ENCODE results near the gene KSR1. TPM values are rescaled to one million over a fixed set of nuclear protein-coding genes. Genes with fewer than 3 reads are reported as not detected.

KSR1 gene
- polyA plus RNA-seq, 1 experiment: 28.2 TPM

DNA sequence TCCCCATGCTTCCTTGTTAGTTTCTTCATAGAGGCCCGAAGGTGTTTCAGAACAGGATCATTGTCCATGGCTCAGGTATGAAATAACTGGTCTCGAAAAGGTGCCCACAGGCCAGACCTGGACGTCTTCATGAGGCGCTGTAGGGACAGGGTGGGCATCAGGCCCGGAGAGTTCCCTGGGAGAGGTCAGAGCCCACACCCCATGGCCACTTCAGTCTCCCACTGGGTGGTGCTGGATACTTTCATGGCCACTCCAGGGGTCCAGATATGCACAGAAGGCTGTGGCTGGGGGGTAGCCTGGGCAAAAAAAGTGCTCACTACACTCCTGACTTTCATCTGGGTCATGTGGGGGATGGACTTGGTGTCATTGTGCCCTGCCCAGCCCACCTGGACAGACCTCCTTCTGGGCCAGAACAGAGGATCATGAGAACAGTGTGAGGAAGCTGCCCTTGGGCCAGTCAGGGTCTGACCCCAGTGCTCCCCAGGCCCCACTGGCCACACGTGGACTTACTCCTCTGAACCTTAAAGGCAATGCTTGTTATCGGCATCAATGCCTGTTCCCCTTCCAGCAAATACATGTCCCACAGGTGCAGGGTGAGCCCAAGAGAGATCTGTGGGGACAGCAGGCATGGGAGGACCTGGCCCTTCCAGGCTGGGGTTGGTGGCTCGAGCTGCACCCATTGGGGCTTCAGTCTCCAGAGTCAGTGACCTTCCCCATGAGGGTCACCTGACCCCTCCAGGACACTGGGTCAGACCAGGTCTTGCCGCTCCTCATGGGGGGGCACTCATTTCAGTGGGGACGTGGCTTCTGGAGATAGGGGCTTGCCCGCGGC lies 211.6 kb downstream of the KSR1 start:
- H3K9me3 ChIP-seq (ENCODE audit: control insufficient read depth, insufficient read depth, low read length): no peaks in the 10 kb centered on the region

DNA sequence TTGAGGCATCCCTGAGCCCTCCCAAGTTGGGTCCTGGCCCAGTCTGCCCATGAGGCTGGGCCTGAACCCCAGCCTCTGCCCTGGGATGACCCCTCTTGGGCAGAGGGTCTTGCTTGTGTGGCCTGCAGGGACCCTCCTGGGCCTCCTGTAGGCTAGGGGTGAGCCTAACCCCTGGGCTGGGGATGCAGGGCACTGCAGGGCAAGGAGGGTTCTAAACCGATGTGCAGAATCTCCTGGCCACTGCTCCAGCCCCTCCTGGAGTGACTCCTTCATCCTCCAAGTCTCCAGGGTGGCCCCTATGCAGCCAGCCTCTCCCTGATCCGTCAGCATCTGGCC lies 212.2 kb downstream of the KSR1 start:
- ChIA-PET CTCF (no interaction called here), POLR2A (no interaction called here)
- Histone ChIP-seq H3K27ac (ENCODE audit: low read depth, low read length) (no peak overlapping the region), H3K27me3 (ENCODE audit: control insufficient read depth, insufficient read depth, low read length) (no peaks in the 10 kb centered on the region), H3K4me3 (ENCODE audit: low read depth, low read length) (no peak overlapping the region), H3K9me3 (ENCODE audit: control insufficient read depth, insufficient read depth, low read length) (no peaks in the 10 kb centered on the region)
- no peak for DNase-seq (ENCODE audit: low read depth, low spot score)
- TF ChIP-seq CTCF (IDR thresholded peaks at IDR 0.05; ENCODE audit: low read depth, low read length): no peak

More for the DNA sequence above, 211.6 kb downstream of the KSR1 start:
- DNase-seq (ENCODE audit: low read depth, low spot score): no peak
- CTCF ChIA-PET: no interaction called here
- Histone ChIP-seq H3K4me3 (ENCODE audit: low read depth, low read length) (no peak overlapping the region), H3K27me3 (ENCODE audit: control insufficient read depth, insufficient read depth, low read length) (no peaks in the 10 kb centered on the region), H3K27ac (ENCODE audit: low read depth, low read length) (no peak overlapping the region)
- TF ChIP-seq CTCF (IDR thresholded peaks at IDR 0.05; ENCODE audit: low read depth, low read length): no peak
- POLR2A ChIA-PET: no interaction called here

- H3K9me3 ChIP-seq (ENCODE audit: control insufficient read depth, insufficient read depth, low read length): no peaks in the 10 kb centered on the region
- H3K27me3 ChIP-seq (ENCODE audit: control insufficient read depth, insufficient read depth, low read length): no peaks in the 10 kb centered on the region
- H3K27ac ChIP-seq (ENCODE audit: low read depth, low read length): no peak overlapping the region
- ChIA-PET CTCF (interaction anchor here (1.4 kb wide), 1 partner anchor 87 kb away, joined by 3 read pairs; no protein-coding TSS in a partner anchor), POLR2A (no interaction called here)
- DNase-seq (ENCODE audit: low read depth, low spot score): no peak
- no peak for TF ChIP-seq CTCF (IDR thresholded peaks at IDR 0.05; ENCODE audit: low read depth, low read length)
- no peak overlapping the region for H3K4me3 ChIP-seq (ENCODE audit: low read depth, low read length)
Observed at GRCh38 chr17:27669136-27669535, 212.9 kb downstream of the KSR1 start.

GRCh38 chr17:27669850-27670249 lies 213.6 kb downstream of the KSR1 start:
- Histone ChIP-seq H3K27me3 (ENCODE audit: control insufficient read depth, insufficient read depth, low read length) (no peaks in the 10 kb centered on the region), H3K9me3 (ENCODE audit: control insufficient read depth, insufficient read depth, low read length) (no peaks in the 10 kb centered on the region), H3K27ac (ENCODE audit: low read depth, low read length) (no peak overlapping the region), H3K4me3 (ENCODE audit: low read depth, low read length) (no peak overlapping the region)
- no peak for TF ChIP-seq CTCF (IDR thresholded peaks at IDR 0.05; ENCODE audit: low read depth, low read length)
- ChIA-PET CTCF (interaction anchor here (1.4 kb wide), 1 partner anchor 86 kb away, joined by 3 read pairs; no protein-coding TSS in a partner anchor), POLR2A (no interaction called here)
- DNase-seq (ENCODE audit: low read depth, low spot score): no peak

DNA sequence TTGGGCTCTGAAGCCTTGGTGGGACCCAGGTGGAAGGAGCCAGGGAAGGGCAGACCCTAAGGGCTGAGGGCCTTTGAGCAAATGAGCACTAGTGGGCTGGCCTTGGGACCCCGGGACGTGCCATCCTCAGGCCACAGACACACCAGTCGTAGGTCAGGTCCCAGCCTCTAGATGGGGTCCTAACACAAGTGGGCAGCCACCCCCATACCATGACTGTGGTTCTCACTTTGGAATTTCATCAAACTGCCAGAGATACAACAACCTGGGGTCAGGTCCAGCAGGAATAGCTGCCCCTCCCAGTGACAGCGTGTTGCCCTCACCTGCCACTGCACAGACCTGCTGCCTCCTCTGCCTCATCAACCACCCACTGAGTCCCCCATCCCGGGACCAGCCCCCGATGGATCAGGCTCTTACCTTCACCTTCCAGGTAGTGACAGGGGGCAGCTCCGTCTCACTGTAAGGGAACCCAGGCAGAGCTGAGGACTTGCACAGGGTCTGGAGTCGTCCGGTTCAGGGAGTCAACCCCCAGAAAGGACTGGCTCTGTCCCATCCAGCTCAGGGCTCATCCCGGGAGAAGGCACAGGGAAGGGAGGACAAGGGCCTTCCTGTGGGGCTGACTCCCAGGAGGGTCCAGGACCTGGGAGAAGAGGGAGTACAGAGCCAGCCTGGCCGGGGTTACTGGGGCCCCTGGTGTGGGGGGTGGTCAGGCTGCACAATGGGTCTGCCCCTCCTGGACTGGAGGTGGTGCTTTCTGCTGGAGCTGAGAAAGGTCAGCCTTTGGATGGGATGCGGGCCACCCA lies 214.7 kb downstream of the KSR1 start:
- TF ChIP-seq CTCF (IDR thresholded peaks at IDR 0.05; ENCODE audit: low read depth, low read length): no peak
- POLR2A ChIA-PET: no interaction called here
- Histone ChIP-seq H3K27ac (ENCODE audit: low read depth, low read length) (no peak overlapping the region), H3K4me3 (ENCODE audit: low read depth, low read length) (no peak overlapping the region), H3K9me3 (ENCODE audit: control insufficient read depth, insufficient read depth, low read length) (no peaks in the 10 kb centered on the region), H3K27me3 (ENCODE audit: control insufficient read depth, insufficient read depth, low read length) (no peaks in the 10 kb centered on the region)
- CTCF ChIA-PET: interaction anchor here (1.4 kb wide), 1 partner anchor 85 kb away, joined by 3 read pairs; no protein-coding TSS in a partner anchor
- no peak for DNase-seq (ENCODE audit: low read depth, low spot score)

Data from AG04450 (cell line).